Stimulated activated CD4-positive, alpha-beta T cell treated with anti-CD3 and anti-CD28 coated beads, Interleukin-1b, Interleukin-23, amount 100 ng/mL, for 24 hours (primary cell): Measurements from ENCODE around the gene HMX1.

Experiments used
- DNase-seq, 4 experiments: peaks; one replicate each; pipeline ENCODE4 v3.0.0-alpha.2; 2020; ENCODE audit warnings: low read depth in 4 of 4, low spot score in 1 of 4

HMX1 gene

GRCh38 chr4:8893227-8893623 is 21.6 kb upstream of the HMX1 start:
- DNase-seq: no peak

DNA sequence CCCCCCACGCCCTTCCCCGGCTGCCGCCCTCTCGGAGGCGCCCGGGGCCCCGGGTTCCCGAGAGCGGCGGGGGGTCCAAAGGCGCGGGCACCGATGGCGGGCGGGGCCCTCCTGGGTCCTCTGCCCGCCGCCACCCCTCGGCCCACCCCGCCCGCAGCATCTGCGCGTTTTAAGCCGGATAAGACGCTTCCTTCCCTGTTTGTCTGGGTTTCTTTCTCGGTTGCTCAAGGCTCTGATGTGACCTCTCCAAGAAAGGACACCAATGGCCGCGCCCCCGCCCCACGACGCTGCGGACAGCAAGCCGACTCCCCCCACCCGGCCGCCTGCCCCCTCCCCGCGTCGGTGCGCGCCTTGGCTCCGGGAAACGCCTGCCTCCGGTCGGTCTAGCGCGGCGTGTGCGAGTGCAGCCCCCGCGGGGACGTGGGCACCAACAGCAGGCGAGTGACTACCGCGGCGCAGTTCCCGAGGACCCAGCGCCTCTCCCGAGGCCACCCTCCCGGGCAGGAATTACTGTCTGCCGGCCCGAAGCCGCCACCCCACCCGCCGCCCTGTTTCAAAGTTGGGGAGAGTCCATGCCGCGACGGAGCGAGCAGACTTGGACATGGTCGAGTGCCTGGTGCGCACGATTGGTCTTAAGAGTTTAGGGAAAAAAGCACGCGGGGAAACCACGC is 21.1 kb upstream of the HMX1 start:
- no peak for DNase-seq

GRCh38 chr4:8891646-8892555 is 20.3 kb upstream of the HMX1 start:
- no peak for DNase-seq

DNA sequence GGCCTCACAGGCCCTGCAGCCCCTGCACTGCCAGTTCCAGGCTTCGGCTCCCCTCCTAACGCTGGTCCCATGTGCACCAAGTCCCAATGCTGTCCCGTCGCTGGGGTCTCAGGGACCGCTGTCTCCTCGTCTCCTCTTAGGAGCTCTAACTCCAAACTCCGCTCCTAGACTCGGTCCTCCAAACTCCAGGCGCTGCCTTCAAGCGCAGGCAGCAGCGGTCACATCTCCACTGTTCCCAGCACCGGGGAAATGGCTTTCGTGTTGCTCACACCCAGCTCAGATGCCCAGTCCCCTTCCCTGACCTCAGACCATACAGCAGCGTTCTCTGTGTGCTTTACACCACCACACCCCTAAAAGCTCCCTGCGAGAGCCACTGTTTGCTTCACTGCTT is 19.6 kb upstream of the HMX1 start:
- DNase-seq: no peak

- DNase-seq: no peak
Measured at GRCh38 chr4:8888856-8889255, 17.2 kb upstream of the HMX1 start.

DNA sequence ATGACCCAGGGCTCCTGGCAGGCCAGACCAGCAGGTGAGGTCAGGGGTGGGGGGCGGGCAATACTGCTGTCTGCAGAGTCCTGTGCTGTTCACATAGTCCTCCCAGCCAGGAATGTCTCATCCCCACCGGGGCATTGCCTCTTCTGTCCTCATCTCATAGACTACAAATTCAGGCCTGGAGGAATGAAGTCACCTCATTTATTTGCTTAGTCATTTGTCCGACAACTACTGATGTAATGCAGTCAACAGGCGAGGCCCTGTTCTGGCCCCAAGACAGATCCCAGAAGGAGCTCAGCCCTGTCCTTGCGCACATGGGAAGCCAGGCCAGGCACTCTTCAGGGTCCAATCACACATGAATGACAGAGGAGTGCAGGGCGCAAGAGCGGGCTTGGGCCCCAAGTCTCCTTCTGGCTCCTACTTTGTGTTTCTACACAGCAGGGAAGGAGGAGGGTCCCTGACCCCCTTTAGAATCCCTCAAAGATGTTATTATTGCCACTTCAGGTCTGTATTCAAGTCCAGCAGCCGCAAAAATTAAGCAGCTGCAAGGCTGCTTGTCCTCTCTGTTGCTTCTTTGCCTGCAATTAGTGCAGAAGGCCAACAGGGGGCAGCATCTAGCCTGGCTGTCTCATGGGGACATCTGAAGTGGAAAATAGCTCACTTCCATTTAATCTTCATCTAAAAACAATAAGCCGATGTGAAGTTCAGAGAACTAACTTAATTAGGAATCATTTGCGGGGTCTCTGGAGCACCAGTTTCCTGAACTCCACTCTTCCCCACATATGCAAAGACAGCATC is 15.2 kb upstream of the HMX1 start:
- DNase-seq: no peak

- DNase-seq: no peak
Measured at GRCh38 chr4:8882239-8882638, 10.6 kb upstream of the HMX1 start.

GRCh38 chr4:8880851-8881250 is 9.2 kb upstream of the HMX1 start:
- DNase-seq: no peak

GRCh38 chr4:8879574-8879973 is 7.9 kb upstream of the HMX1 start:
- DNase-seq: no peak

- no peak for DNase-seq
Measured at GRCh38 chr4:8878421-8878820, 6.8 kb upstream of the HMX1 start.

DNA sequence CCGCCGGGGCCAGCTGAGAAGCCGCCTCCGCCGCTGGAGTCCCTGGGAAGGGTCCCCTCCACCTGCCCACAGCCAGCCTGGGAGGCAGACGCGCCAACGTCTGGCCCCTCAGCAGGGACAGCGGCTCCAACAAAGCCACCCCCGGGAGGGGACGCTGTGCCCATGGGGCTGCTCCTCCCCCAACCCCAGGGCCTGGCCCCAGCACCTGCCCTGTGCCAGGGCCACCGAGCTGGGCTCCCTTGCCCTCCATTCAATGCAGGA is 6.1 kb upstream of the HMX1 start:
- no peak for DNase-seq

GRCh38 chr4:8876982-8877779 is 5.5 kb upstream of the HMX1 start:
- DNase-seq: no peak

- DNase-seq: no peak
Measured at GRCh38 chr4:8874896-8875680, 3.4 kb upstream of the HMX1 start.

DNA sequence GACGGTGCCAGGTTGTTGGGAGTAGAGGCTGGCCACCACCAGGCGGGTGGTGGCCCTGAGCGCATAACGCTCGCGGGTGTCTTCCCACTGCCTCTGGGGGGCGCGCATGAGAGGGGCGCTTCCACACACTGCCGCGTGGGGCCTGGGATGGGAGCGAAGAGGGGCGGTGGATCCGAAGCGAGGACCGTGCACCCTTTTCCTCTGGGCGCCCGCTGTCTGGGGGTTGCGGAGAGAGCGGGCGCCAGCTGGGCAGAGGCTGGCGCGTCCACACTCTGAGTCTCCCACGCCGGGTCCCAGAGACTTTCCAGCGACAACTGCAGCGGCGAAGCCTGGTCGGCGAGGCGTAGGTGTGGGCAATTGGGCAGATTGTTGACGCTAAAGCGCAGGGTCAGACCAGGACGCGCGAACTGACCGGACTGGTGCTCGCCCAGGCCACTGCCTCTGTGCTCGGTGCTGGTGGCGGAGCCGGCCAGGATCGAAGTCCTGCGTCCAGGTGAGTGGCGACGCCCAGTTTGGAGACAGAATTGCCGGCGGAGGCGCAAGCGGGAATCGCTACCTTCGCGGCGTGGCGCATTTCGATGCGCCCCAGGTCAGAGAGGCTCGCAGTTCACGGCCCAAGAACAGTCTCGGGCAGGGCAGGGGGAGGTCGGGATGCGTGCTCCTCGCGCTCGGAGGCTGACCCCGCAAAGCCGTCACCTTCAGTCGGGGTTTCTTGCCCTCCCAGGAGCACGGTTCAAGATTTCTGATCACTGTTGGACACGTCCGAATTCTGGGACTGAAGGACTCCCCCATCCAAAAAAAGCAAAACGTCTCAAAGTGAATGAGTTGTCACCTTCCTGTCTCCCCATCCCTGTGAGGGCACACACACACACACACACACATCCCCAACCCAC is 2.6 kb upstream of the HMX1 start:
- no peak for DNase-seq

- DNase-seq: no peak
Measured at GRCh38 chr4:8872402-8873291, 1.0 kb upstream of the HMX1 start.

GRCh38 chr4:8870647-8871416 is 807 bp downstream of the HMX1 start:
- no peak for DNase-seq

- no peak for DNase-seq
Measured at GRCh38 chr4:8869898-8870646, 1.6 kb downstream of the HMX1 start.
